ENCODE results near the gene NUMBL.
"Not testable (repeated sequence)": the region's sequence is repeated elsewhere in the genome, so short reads cannot be mapped to it uniquely, and the experiment has no call there.

Gene NUMBL

DNA sequence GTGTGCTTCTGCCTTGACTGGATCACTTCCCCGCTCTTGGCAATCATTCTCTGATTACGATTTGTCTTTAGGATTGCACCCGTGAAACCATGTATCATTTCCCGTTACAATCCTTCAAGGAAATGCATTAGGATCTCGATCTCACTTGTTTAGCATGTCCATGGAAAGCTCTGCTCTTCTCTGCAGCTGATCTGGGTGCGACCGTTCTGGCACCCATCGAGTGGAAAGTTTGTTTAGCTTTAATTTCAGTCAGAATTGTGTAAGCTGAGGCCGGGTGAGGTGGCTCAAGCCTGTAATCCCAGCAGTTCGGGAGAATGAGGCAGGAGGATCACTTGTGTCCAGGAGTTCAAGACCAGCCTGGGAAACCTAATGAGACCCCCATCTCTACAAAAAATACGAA is 30.9 kb downstream of the NUMBL start:
- H3K4me3 ChIP-seq, result no peak overlapping the region
- DNase-seq (ENCODE audit: low read depth, low spot score), result no peak
- H3K9ac ChIP-seq (ENCODE audit: insufficient read length), result no peak overlapping the region
- TF ChIP-seq FOXP2 (optimal IDR thresholded peaks at IDR 0.05; ENCODE audit: control extremely low read depth, extremely low read length, insufficient read depth) (no peak), POLR2AphosphoS5 (IDR thresholded peaks at IDR 0.05; ENCODE audit: borderline replicate concordance, low read depth, low read length) (no peak), EZH2 (IDR thresholded peaks at IDR 0.05) (no peak)
- H3K36me3 ChIP-seq (ENCODE audit: insufficient read depth, low read length), result no peaks in the 10 kb centered on the region
- no peak overlapping the region for H3K27ac ChIP-seq
- no peaks in the 10 kb centered on the region for H3K9me3 ChIP-seq (ENCODE audit: low read depth, low read length)

DNA sequence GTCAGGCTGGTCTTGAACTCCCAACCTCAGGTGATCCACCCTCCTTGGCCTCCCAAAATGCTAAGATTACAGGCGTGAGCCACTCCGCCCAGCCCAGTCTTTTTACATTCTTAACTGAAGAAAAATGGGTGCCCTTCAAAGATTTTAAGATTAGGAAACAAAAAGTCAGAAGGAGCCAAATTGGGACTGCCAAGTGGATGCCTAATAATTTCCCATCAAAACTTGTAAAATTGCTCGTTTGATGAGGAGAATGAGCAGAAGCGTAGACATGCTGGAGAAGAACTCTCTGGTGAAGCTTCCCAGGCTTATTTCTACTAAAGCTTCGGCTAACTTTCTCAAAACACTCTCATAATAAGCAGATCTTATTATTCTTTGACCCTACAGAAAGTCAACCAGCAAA is 31.3 kb downstream of the NUMBL start:
- Histone ChIP-seq H3K27ac (no peak overlapping the region), H3K4me3 (no peak overlapping the region), H3K9ac (ENCODE audit: insufficient read length) (no peak overlapping the region), H3K9me3 (ENCODE audit: low read depth, low read length) (no peaks in the 10 kb centered on the region), H3K36me3 (ENCODE audit: insufficient read depth, low read length) (no peaks in the 10 kb centered on the region)
- TF ChIP-seq POLR2AphosphoS5 (IDR thresholded peaks at IDR 0.05; ENCODE audit: borderline replicate concordance, low read depth, low read length) (no peak), FOXP2 (optimal IDR thresholded peaks at IDR 0.05; ENCODE audit: control extremely low read depth, extremely low read length, insufficient read depth) (no peak), EZH2 (IDR thresholded peaks at IDR 0.05) (no peak)
- no peak for DNase-seq (ENCODE audit: low read depth, low spot score)

DNA sequence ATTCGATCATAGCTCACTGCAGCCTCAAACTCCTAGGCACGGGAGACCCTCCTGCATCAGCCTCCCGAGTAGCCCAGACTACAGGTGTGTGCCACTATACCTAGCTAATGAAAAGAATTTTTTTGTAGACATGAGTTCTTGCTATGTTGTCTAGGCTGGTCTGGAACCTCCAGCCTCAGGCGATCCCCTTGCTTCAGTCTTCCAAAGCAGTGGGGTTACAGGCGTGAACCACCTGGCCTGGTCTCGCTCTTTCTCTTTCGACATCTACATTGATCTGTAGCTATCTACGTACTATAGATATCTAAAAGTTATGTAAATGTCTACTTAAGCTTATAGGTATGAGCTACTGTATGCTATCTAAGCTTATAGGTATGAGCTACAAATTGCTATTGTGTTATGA is 32.4 kb downstream of the NUMBL start:
- no peaks in the 10 kb centered on the region for H3K36me3 ChIP-seq (ENCODE audit: insufficient read depth, low read length)
- H3K9me3 ChIP-seq (ENCODE audit: low read depth, low read length), result no peaks in the 10 kb centered on the region
- H3K9ac ChIP-seq (ENCODE audit: insufficient read length), result no peak overlapping the region
- no peak overlapping the region for H3K4me3 ChIP-seq
- no peak overlapping the region for H3K27ac ChIP-seq
- no peak for TF ChIP-seq EZH2 (IDR thresholded peaks at IDR 0.05)
- TF ChIP-seq FOXP2 (optimal IDR thresholded peaks at IDR 0.05; ENCODE audit: control extremely low read depth, extremely low read length, insufficient read depth), result no peak
- no peak for TF ChIP-seq POLR2AphosphoS5 (IDR thresholded peaks at IDR 0.05; ENCODE audit: borderline replicate concordance, low read depth, low read length)
- no peak for DNase-seq (ENCODE audit: low read depth, low spot score)

DNA sequence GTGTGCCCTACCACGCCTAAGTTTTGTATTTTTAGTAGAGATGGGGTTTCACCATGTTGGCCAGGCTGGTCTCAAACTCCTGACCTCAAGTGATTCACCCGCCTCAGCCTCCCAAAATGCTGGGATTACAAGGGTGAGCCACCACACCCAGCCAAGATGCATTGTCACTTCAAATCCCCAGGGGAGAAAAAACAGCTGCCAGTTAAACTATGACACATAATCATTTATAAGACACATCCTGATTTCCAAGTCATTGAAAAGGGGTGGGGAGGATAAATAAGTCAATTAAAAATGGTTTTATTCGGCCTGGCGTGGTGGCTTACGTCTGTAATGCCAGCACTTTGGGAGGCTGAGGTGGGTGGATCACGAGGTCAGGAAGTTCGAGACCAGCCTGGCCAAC is 34.8 kb downstream of the NUMBL start:
- H3K4me3 ChIP-seq; H3K27ac ChIP-seq; DNase-seq (ENCODE audit: low read depth, low spot score); H3K9ac ChIP-seq (ENCODE audit: insufficient read length); H3K36me3 ChIP-seq (ENCODE audit: insufficient read depth, low read length); H3K9me3 ChIP-seq (ENCODE audit: low read depth, low read length): not testable (repeated sequence)

DNA sequence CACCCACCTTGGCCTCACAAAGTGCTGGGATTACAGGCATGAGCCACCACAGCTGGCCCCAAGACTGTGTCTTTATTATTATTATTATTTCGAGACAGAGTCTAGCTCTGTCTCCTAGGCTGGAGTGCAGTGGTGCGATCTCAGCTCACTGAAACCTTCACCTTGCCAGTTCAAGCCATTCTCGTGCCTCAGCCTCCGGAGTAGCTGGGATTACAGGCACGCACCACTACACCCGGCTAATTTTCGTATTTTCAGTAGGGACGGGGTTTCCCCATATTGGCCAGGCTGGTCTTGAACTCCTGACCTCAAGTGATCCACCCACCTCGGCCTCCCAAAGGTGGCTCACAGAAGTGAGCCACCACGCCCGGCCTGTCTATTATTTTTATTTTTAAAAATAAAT is 38.1 kb downstream of the NUMBL start:
- DNase-seq (ENCODE audit: low read depth, low spot score); H3K4me3 ChIP-seq; H3K9me3 ChIP-seq (ENCODE audit: low read depth, low read length); H3K27ac ChIP-seq; H3K9ac ChIP-seq (ENCODE audit: insufficient read length); H3K36me3 ChIP-seq (ENCODE audit: insufficient read depth, low read length): not testable (repeated sequence)

DNA sequence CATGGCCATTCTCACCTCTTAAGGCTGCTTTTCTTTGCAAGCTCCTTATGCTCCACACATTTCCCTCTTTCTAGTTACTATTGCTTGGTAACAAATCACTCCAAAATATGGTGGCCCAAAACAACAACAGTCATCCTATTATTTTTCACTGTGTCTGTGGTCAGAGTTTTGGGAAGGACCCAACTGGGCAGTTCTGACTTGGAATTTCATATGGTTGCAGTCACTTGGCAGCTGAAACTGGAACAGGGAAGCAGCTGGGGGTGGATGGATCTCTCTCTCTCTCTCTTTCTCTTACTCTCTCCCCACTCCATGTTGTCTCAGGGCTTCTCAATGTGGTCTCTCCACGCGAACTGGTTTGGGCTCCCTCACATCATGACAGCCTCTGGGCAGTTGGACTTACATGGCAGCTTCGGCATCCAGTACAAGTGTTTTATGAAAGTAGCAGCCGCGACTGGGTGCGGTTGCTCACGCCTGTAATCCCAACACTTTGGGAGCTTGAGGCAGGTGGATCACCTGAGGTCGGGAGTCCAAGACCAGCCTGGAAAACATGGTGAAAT is 39.6 kb downstream of the NUMBL start:
- Histone ChIP-seq H3K4me3 (no peak overlapping the region), H3K9me3 (ENCODE audit: low read depth, low read length) (no peaks in the 10 kb centered on the region), H3K9ac (ENCODE audit: insufficient read length) (no peak overlapping the region), H3K36me3 (ENCODE audit: insufficient read depth, low read length) (no peaks in the 10 kb centered on the region), H3K27ac (no peak overlapping the region)
- TF ChIP-seq FOXP2 (optimal IDR thresholded peaks at IDR 0.05; ENCODE audit: control extremely low read depth, extremely low read length, insufficient read depth) (no peak), EZH2 (IDR thresholded peaks at IDR 0.05) (no peak), POLR2AphosphoS5 (IDR thresholded peaks at IDR 0.05; ENCODE audit: borderline replicate concordance, low read depth, low read length) (no peak)
- DNase-seq (ENCODE audit: low read depth, low spot score), result no peak

DNA sequence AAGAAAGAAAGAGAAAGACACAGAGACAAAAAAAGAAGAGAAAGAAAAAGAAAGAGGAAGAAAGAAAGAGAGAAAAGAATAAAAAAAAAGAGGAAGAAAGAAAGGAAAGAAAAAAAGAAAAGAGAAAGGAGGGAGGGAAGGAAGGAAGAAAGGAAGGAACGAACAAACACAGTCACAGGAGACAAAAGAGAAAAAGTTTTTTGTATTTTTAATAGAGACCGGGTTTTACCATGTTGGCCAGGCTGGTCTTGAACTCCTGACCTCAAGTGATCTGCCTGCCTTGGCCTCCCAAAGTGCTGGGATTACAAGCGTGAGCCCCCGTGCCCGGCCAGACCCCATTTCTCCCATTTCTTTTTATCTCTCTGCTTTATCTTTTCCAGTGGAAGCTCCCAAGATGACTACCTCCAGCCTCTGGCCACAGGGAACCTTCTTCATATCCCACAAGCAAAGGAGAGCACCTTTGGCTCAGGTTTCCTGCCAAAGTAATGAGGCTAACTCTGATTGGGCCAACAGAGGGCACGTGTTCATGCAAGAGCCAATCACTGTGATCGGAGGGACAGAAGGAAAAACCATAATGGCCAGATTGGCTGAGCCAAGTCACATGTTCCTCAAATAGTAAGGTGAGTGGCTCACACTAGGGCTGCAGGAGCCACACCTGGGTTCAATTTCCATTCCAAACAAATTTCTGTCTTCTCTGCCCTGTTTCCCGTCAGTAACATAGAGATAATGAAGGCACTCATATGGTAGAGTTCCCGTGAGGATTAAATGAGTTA is 40.4 kb downstream of the NUMBL start:
- H3K9ac ChIP-seq (ENCODE audit: insufficient read length); DNase-seq (ENCODE audit: low read depth, low spot score); H3K36me3 ChIP-seq (ENCODE audit: insufficient read depth, low read length); H3K4me3 ChIP-seq; H3K9me3 ChIP-seq (ENCODE audit: low read depth, low read length); H3K27ac ChIP-seq: not testable (repeated sequence)

DNA sequence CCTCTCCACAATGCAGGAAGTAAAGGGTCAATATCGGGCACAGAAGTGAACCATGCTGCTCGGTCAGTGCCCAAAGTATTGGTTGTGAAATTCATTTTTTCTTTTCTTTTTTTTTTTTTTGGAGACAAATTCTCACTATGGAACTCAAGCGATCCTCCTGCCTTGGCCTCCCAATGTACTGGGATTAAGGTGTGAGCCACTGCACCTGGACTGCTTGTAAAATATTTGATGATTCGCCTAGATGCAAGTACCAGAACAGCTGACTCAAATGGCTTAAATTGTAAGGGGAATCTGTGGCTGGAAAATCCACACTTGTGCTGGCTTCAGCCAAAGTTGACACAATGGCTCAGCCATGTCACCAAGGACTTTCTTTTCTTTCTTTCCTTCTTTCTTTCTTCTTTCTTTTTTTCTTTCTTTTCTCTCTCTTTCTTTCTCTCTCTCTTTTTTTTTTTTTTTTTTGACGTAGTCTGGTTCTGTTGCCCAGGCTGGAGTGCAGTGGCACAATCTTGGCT is 43.7 kb downstream of the NUMBL start:
- no peak overlapping the region; the same call in 1 of the 2 replicates for H3K27ac ChIP-seq
- H3K9me3 ChIP-seq (ENCODE audit: low read depth, low read length), result no peaks in the 10 kb centered on the region
- no peak overlapping the region for H3K4me3 ChIP-seq
- no peaks in the 10 kb centered on the region for H3K36me3 ChIP-seq (ENCODE audit: insufficient read depth, low read length)
- TF ChIP-seq POLR2AphosphoS5 (IDR thresholded peaks at IDR 0.05; ENCODE audit: borderline replicate concordance, low read depth, low read length), result no peak
- no peak for TF ChIP-seq FOXP2 (optimal IDR thresholded peaks at IDR 0.05; ENCODE audit: control extremely low read depth, extremely low read length, insufficient read depth)
- H3K9ac ChIP-seq (ENCODE audit: insufficient read length), result no peak overlapping the region
- DNase-seq (ENCODE audit: low read depth, low spot score), result no peak

DNA sequence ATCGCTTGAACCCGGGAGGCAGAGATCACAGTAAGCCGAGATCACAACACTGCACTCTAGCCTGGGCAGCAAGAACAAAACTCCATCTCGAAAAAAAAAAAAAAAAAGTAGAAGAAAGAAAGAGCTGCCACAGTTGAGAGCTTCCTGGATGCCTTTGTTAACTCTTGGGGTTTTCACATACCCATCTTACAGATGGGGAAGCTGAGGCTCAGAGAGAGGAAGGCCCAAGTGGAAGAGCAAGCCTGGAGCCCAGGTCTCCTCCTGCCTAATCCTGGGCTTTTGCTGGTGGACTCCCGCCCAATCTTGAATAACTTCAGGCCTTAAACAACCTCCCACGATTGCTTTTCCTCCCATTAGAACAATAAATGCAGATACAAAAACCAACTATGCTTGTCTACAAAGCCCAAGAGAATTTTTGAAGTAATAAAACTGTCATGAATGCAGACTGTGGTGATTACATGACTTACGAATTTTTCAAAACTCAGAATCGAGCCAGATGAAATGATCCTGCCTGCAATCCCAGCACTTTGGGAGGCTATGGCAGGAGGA is 47.6 kb downstream of the NUMBL start:
- DNase-seq (ENCODE audit: low read depth, low spot score), result no peak
- H3K27ac ChIP-seq, result no peak overlapping the region
- H3K9ac ChIP-seq (ENCODE audit: insufficient read length), result no peak overlapping the region
- no peaks in the 10 kb centered on the region for H3K36me3 ChIP-seq (ENCODE audit: insufficient read depth, low read length)
- H3K4me3 ChIP-seq, result no peak overlapping the region
- no peak for TF ChIP-seq FOXP2 (optimal IDR thresholded peaks at IDR 0.05; ENCODE audit: control extremely low read depth, extremely low read length, insufficient read depth)
- no peak for TF ChIP-seq POLR2AphosphoS5 (IDR thresholded peaks at IDR 0.05; ENCODE audit: borderline replicate concordance, low read depth, low read length)
- TF ChIP-seq EZH2 (IDR thresholded peaks at IDR 0.05), result no peak
- H3K9me3 ChIP-seq (ENCODE audit: low read depth, low read length), result no peaks in the 10 kb centered on the region
